Glomerular endothelial cell (primary cell): ENCODE measurements around the gene BEX2. TPM values are rescaled to one million over a fixed set of nuclear protein-coding genes. Genes with fewer than 3 reads are reported as not detected.

Experiments
- DNase-seq: peaks from one replicate; pipeline ENCODE4 v3.0.0-alpha.2; 2011; ENCODE audit warnings: low read depth, low spot score; ENCODE audit errors: extremely low read depth
- total RNA-seq: library from RNA; depleted of rRNA; stranded (reverse); fragments of >200 nt; gene quantifications from 2 replicates; pipeline ENCODE4 v1.2.3, GENCODE V29; 2015

BEX2 gene
- total RNA-seq, 1 donor from 2014 or later, result 1.3 TPM

GRCh38 chrX:103274284-103274683 is 36.5 kb downstream of the BEX2 start:
- no peak for DNase-seq

Other genes starting within 250 kb of the BEX2 start
- 0.68 and 1.6 TPM in 2 replicates for gene BEX1, start 246.8 kb downstream of the BEX2 start, total RNA-seq
- not detected in 2 replicates for gene NXF3, start 217.8 kb downstream of the BEX2 start, total RNA-seq
- gene BEX4, start 95.9 kb downstream of the BEX2 start, total RNA-seq, result 48.5 and 50.2 TPM in 2 replicates
- 85.0 and 86.9 TPM in 2 replicates for gene TCEAL8, start 55.8 kb downstream of the BEX2 start, total RNA-seq
- gene TCEAL5, start 34.2 kb downstream of the BEX2 start, total RNA-seq, result not detected in 2 replicates
- gene TCEAL7, start 19.2 kb upstream of the BEX2 start, total RNA-seq, result 8.5 and 16.2 TPM in 2 replicates
- 106 and 126 TPM in 2 replicates for gene TCEAL9, start 45.5 kb upstream of the BEX2 start, total RNA-seq
- gene BEX3, start 65.5 kb upstream of the BEX2 start, total RNA-seq, result 236 and 239 TPM in 2 replicates
- gene RAB40A, start 208.5 kb upstream of the BEX2 start, total RNA-seq, result 0.12 TPM in 1 of 2 replicates, not detected in the other